HepG2 (cell line): ENCODE measurements around the gene ME2. TPM values are rescaled to one million over a fixed set of nuclear protein-coding genes. Genes with fewer than 3 reads are reported as not detected.

Source experiments
- ARID4A ChIP-seq: sonication (generic); formaldehyde crosslinking; IDR thresholded peaks from 2 replicates; pipeline ENCODE4 v1.5.0; 2020; ENCODE audit warnings: mild to moderate bottlenecking, missing genetic modification reagents, borderline replicate concordance
- CSRNP2 ChIP-seq: sonication (generic); formaldehyde crosslinking; conservative IDR thresholded peaks from 2 replicates; pipeline ENCODE4 v1.8.0; 2022; ENCODE audit warnings: low read depth, missing genetic modification reagents
- ERF ChIP-seq: IDR thresholded peaks from 2 replicates; pipeline ENCODE4 v1.6.1; 2018; ENCODE audit warnings: missing biosample characterization, missing genetic modification reagents
- FOXP4 ChIP-seq: sonication (generic); formaldehyde crosslinking; IDR thresholded peaks from 2 replicates; pipeline ENCODE4 v1.4.0; 2020; ENCODE audit warnings: missing genetic modification reagents
- MIER3 ChIP-seq: IDR thresholded peaks from 2 replicates; pipeline ENCODE4 v1.6.1; 2016; ENCODE audit warnings: missing compliant biosample characterization, borderline replicate concordance
- PATZ1 ChIP-seq: sonication (generic); formaldehyde crosslinking; IDR thresholded peaks from 2 replicates; pipeline ENCODE4 v1.4.0; 2020; ENCODE audit warnings: missing genetic modification reagents
- PTBP1 ChIP-seq: fragments of 200-400 bp; formaldehyde crosslinking; IDR thresholded peaks from 2 replicates; pipeline ENCODE4 v1.6.1; 2018; ENCODE audit warnings: low read length, low read depth; ENCODE audit not compliant: poor library complexity, severe bottlenecking
- SRSF9 ChIP-seq: fragments of 200-400 bp; formaldehyde crosslinking; IDR thresholded peaks from 2 replicates; pipeline ENCODE4 v1.6.1; 2018; ENCODE audit warnings: borderline replicate concordance, mild to moderate bottlenecking, low read depth, low read length; ENCODE audit not compliant: insufficient read depth, poor library complexity, severe bottlenecking
- TOE1 ChIP-seq: sonication (generic); formaldehyde crosslinking; IDR thresholded peaks from 2 replicates; pipeline ENCODE4 v1.4.0; 2020; ENCODE audit warnings: mild to moderate bottlenecking, missing genetic modification reagents
- ZBTB43 ChIP-seq: sonication (generic); formaldehyde crosslinking; conservative IDR thresholded peaks from 2 replicates; pipeline ENCODE4 v1.4.0; 2020; ENCODE audit warnings: missing genetic modification reagents
- ZNF468 ChIP-seq: sonication (generic); formaldehyde crosslinking; IDR thresholded peaks from 2 replicates; pipeline ENCODE4 v1.8.0; 2022; ENCODE audit warnings: mild to moderate bottlenecking, moderate library complexity, missing genetic modification reagents
- ZNF580 ChIP-seq: IDR thresholded peaks from 2 replicates; pipeline ENCODE4 v1.6.1; 2016; ENCODE audit warnings: low read depth, borderline replicate concordance
- ZNF766 ChIP-seq: sonication (generic); formaldehyde crosslinking; IDR thresholded peaks from 2 replicates; pipeline ENCODE4 v1.5.0; 2020; ENCODE audit warnings: missing genetic modification reagents, borderline replicate concordance
- ZNF878 ChIP-seq: sonication (generic); formaldehyde crosslinking; IDR thresholded peaks from 2 replicates; pipeline ENCODE4 v1.8.1; 2023; ENCODE audit warnings: mild to moderate bottlenecking, missing genetic modification reagents, moderate library complexity
- ZUFSP ChIP-seq: sonication (generic); formaldehyde crosslinking; IDR thresholded peaks from 2 replicates; pipeline ENCODE4 v1.9.0; 2021; ENCODE audit warnings: missing genetic modification reagents, mild to moderate bottlenecking, borderline replicate concordance
- polyA plus RNA-seq, 8 experiments: library from polyadenylated mRNA; depleted of rRNA in 3 of 8; stranded (reverse) in 7 of 8; unstranded in 1 of 8; fragments of >200 nt; fragmentation: Illumina TruSeq in 4 of 8; extraction: Trizol in 4 of 8; gene quantifications; 2 replicates each; pipeline versions ENCODE4 v1.2.1 to v1.2.3, GENCODE V29; 2011 to 2016; ENCODE audit warnings: low read depth in 4 of 8, missing spikeins in 1 of 8, mixed read lengths in 1 of 8; ENCODE audit not compliant: insufficient read depth in 1 of 8
- total RNA-seq, 5 experiments: library from RNA; depleted of rRNA; stranded (reverse); fragments of >200 nt; fragmentation: Illumina TruSeq; extraction: Trizol; gene quantifications; 2 replicates each; pipeline ENCODE4 v1.2.3, GENCODE V29; 2016; ENCODE audit warnings: low read depth in 1 of 5

The ME2 gene
- total and polyA plus RNA-seq, 2 of the 13 experiments (the other 11 are each of a cell fraction or from before 2014, with no cell fraction given): 17.3 to 20.6 TPM

- TF ChIP-seq ZNF766 (CRISPR knock-in tag): no peak
- TF ChIP-seq ZBTB43 (CRISPR knock-in tag): no peak
- TF ChIP-seq TOE1 (CRISPR knock-in tag): 0 out of 2 replicates have a peak, but pooled peaks have one; percentile 47
- no peak for TF ChIP-seq PTBP1
- TF ChIP-seq CSRNP2 (CRISPR knock-in tag): no peak
- TF ChIP-seq ZUFSP: no peak
- no peak for TF ChIP-seq SRSF9
- TF ChIP-seq ZNF580 (CRISPR knock-in tag): no peak
- peak; percentile 42; the same call in 1 of the 2 replicates for TF ChIP-seq ARID4A (CRISPR knock-in tag)
- TF ChIP-seq PATZ1 (CRISPR knock-in tag): peak; percentile 68
- 0 out of 2 replicates have a peak, but pooled peaks have one; percentile 49 for TF ChIP-seq ZNF878 (CRISPR knock-in tag)
- peak; percentile 88 for TF ChIP-seq FOXP4 (CRISPR knock-in tag)
- TF ChIP-seq ZNF468: no peak
- peak; percentile 73; the same call in 1 of the 2 replicates for TF ChIP-seq MIER3
- TF ChIP-seq ERF: 0 out of 2 replicates have a peak, but pooled peaks have one; percentile 34
These were observed 23.9 kb downstream of the ME2 start (continued) for GRCh38 chr18:50902797-50903196.
